Mucosa of descending colon (tissue), 3 donors: ENCODE measurements around the gene OSBPL2. TPM values are rescaled to one million over a fixed set of nuclear protein-coding genes. Genes with fewer than 3 reads are reported as not detected.

Source experiments
- ATAC-seq: fragments of 200-7000 bp; cut with Tn5 transposase; one replicate; pipeline ENCODE4 v1.9.1; 2020; ENCODE audit warnings: mild to moderate bottlenecking, moderate library complexity
- DNase-seq, 3 donors: peaks; one replicate each; pipeline ENCODE4 v3.0.0-alpha.2; 2020
- H3K36me3 ChIP-seq: fragments of 200-600 bp; one replicate; pipeline ENCODE4 v1.8.0; 2021; ENCODE audit warnings: low read depth, mild to moderate bottlenecking
- H3K4me1 ChIP-seq: fragments of 200-600 bp; one replicate; pipeline ENCODE4 v1.8.0; 2021; ENCODE audit warnings: low read depth, mild to moderate bottlenecking
- H3K4me3 ChIP-seq: fragments of 200-600 bp; one replicate; pipeline ENCODE4 v1.8.0; 2021; ENCODE audit warnings: mild to moderate bottlenecking
- H3K9me3 ChIP-seq: fragments of 200-600 bp; one replicate; pipeline ENCODE4 v1.8.0; 2021; ENCODE audit warnings: mild to moderate bottlenecking
- CTCF ChIP-seq: fragments of 200-600 bp; IDR thresholded peaks from one replicate; pipeline ENCODE4 v1.8.0; 2022; ENCODE audit warnings: antibody characterized with exemption, mild to moderate bottlenecking
- intact Hi-C, 2 donors: fragments of 100-400 bp; cut with DNase I in 1 of 2; cut with micrococcal nuclease in 1 of 2; formaldehyde crosslinking; loops; one replicate each; pipeline versions ENCODE4 v1.11.0 to v1.11.1; 2022; cut with DNase I, micrococcal nuclease
- total RNA-seq, 3 donors: library from RNA; stranded (reverse); fragmentation: NEBNext Ultra II Directional in 2 of 3; extraction: Animal tissue kit (Norgen Biotek cat#: 25700) in 2 of 3; gene quantifications; one replicate each; pipeline versions ENCODE4 v1.2.1 to v1.2.4, GENCODE V29; 2021 to 2023
- donor health status: DM: no; HTN: no; CAD: no; lungs with moderate emphysema.
- donor health status: DM: no; HTN: no; CAD: no.
- donor health status: DM: no; HTN: yes; CAD: no.

OSBPL2 gene
- total RNA-seq, 3 donors from 2014 or later, result 87.0 to 111 (median 91.6) TPM

- no peak for TF ChIP-seq CTCF
- Histone ChIP-seq H3K4me3 (no peak overlapping the region), H3K36me3 (no peaks in the 10 kb centered on the region), H3K4me1 (no peaks in the 10 kb centered on the region), H3K9me3 (no peaks in the 10 kb centered on the region)
- intact Hi-C loops, result no loop called here
- ATAC-seq (no peak), DNase-seq (no peak)
Observed at GRCh38 chr20:62225026-62225425, 13.3 kb upstream of the OSBPL2 start.

GRCh38 chr20:62225820-62226635, 12.3 kb upstream of the OSBPL2 start:
- ATAC-seq, result no peak
- intact Hi-C loops, result no loop called here
- no peaks in the 10 kb centered on the region for H3K4me1 ChIP-seq
- no peak for DNase-seq
- H3K4me3 ChIP-seq, result no peak overlapping the region
- TF ChIP-seq CTCF, result no peak
- no peaks in the 10 kb centered on the region for H3K36me3 ChIP-seq
- no peaks in the 10 kb centered on the region for H3K9me3 ChIP-seq

GRCh38 chr20:62226707-62227590, 11.4 kb upstream of the OSBPL2 start:
- Histone ChIP-seq H3K4me1 (no peaks in the 10 kb centered on the region), H3K4me3 (no peak overlapping the region), H3K36me3 (no peaks in the 10 kb centered on the region), H3K9me3 (no peaks in the 10 kb centered on the region)
- DNase-seq (no peak), ATAC-seq (no peak)
- intact Hi-C loops, result no loop called here
- no peak for TF ChIP-seq CTCF

- no peak for TF ChIP-seq CTCF
- peak; percentile 4 for ATAC-seq
- Histone ChIP-seq H3K4me1 (no peaks in the 10 kb centered on the region), H3K36me3 (no peaks in the 10 kb centered on the region), H3K9me3 (no peaks in the 10 kb centered on the region), H3K4me3 (no peak overlapping the region)
- intact Hi-C loops, result no loop called here
- DNase-seq, result no peak
Observed at GRCh38 chr20:62227591-62227976, 10.7 kb upstream of the OSBPL2 start.

- no peak for TF ChIP-seq CTCF
- H3K4me3 ChIP-seq, result no peak overlapping the region
- H3K4me1 ChIP-seq, result no peaks in the 10 kb centered on the region
- peak; percentile 43 to 59 (median 55) for DNase-seq
- H3K9me3 ChIP-seq, result no peaks in the 10 kb centered on the region
- peak; percentile 85 for ATAC-seq
- H3K36me3 ChIP-seq, result no peaks in the 10 kb centered on the region
- intact Hi-C loops, result no loop called here
Observed at GRCh38 chr20:62227977-62228958, 10.1 kb upstream of the OSBPL2 start.
